ENCODE measurements around the gene SLAMF8.

The SLAMF8 gene

GRCh38 chr1:159857889-159858288, 31.2 kb downstream of the SLAMF8 start:
- no peak for TF ChIP-seq SUZ12 (IDR thresholded peaks at IDR 0.05; ENCODE audit: extremely low read depth, insufficient read depth, insufficient read length)
- TF ChIP-seq ZNF274 (IDR thresholded peaks at IDR 0.05; ENCODE audit: low read depth, low read length): no peak
- no peak for TF ChIP-seq YY1 (IDR thresholded peaks at IDR 0.05; ENCODE audit: insufficient read depth, insufficient read length)
- H3K4me3 ChIP-seq (ENCODE audit: insufficient read length, low read depth): no peak overlapping the region
- peaks cover 8% of the 10 kb centered on the region for H3K36me3 ChIP-seq (ENCODE audit: insufficient read depth, insufficient read length, low read length)
- no peak for DNase-seq (ENCODE audit: low read depth, low spot score)
- H3K9ac ChIP-seq (ENCODE audit: insufficient read length, low read depth): no peak overlapping the region
- H3K4me1 ChIP-seq (ENCODE audit: insufficient read depth, insufficient read length): peaks cover 3% of the 10 kb centered on the region
- H3K27me3 ChIP-seq (ENCODE audit: insufficient read depth, insufficient read length): peaks cover 37% of the 10 kb centered on the region
- H3K9me3 ChIP-seq (ENCODE audit: insufficient read depth, low read length): no peaks in the 10 kb centered on the region

- DNase-seq (ENCODE audit: low read depth, low spot score): no peak
- Histone ChIP-seq H3K9me3 (ENCODE audit: insufficient read depth, low read length) (no peaks in the 10 kb centered on the region), H3K4me3 (ENCODE audit: insufficient read length, low read depth) (no peak overlapping the region), H3K9ac (ENCODE audit: insufficient read length, low read depth) (no peak overlapping the region), H3K4me1 (ENCODE audit: insufficient read depth, insufficient read length) (peaks cover 3% of the 10 kb centered on the region), H3K27me3 (ENCODE audit: insufficient read depth, insufficient read length) (peaks cover 22% of the 10 kb centered on the region), H3K36me3 (ENCODE audit: insufficient read depth, insufficient read length, low read length) (peaks cover 8% of the 10 kb centered on the region)
- TF ChIP-seq YY1 (IDR thresholded peaks at IDR 0.05; ENCODE audit: insufficient read depth, insufficient read length): no peak
- no peak for TF ChIP-seq ZNF274 (IDR thresholded peaks at IDR 0.05; ENCODE audit: low read depth, low read length)
- no peak for TF ChIP-seq SUZ12 (IDR thresholded peaks at IDR 0.05; ENCODE audit: extremely low read depth, insufficient read depth, insufficient read length)
These were observed 33.2 kb downstream of the SLAMF8 start for GRCh38 chr1:159859767-159860322.

- no peak for DNase-seq (ENCODE audit: low read depth, low spot score)
- no peaks in the 10 kb centered on the region for H3K9me3 ChIP-seq (ENCODE audit: insufficient read depth, low read length)
- peaks cover 3% of the 10 kb centered on the region for H3K4me1 ChIP-seq (ENCODE audit: insufficient read depth, insufficient read length)
- H3K36me3 ChIP-seq (ENCODE audit: insufficient read depth, insufficient read length, low read length): peaks cover 8% of the 10 kb centered on the region
- H3K9ac ChIP-seq (ENCODE audit: insufficient read length, low read depth): no peak overlapping the region
- H3K27me3 ChIP-seq (ENCODE audit: insufficient read depth, insufficient read length): peaks cover 16% of the 10 kb centered on the region
- TF ChIP-seq ZNF274 (IDR thresholded peaks at IDR 0.05; ENCODE audit: low read depth, low read length): no peak
- TF ChIP-seq YY1 (IDR thresholded peaks at IDR 0.05; ENCODE audit: insufficient read depth, insufficient read length): no peak
- TF ChIP-seq SUZ12 (IDR thresholded peaks at IDR 0.05; ENCODE audit: extremely low read depth, insufficient read depth, insufficient read length): no peak
- H3K4me3 ChIP-seq (ENCODE audit: insufficient read length, low read depth): no peak overlapping the region
These were observed 33.8 kb downstream of the SLAMF8 start for GRCh38 chr1:159860456-159860855.

GRCh38 chr1:159861218-159861617, 34.5 kb downstream of the SLAMF8 start:
- Histone ChIP-seq H3K36me3 (ENCODE audit: insufficient read depth, insufficient read length, low read length) (peaks cover 8% of the 10 kb centered on the region), H3K4me1 (ENCODE audit: insufficient read depth, insufficient read length) (peaks cover 3% of the 10 kb centered on the region), H3K9me3 (ENCODE audit: insufficient read depth, low read length) (no peaks in the 10 kb centered on the region), H3K4me3 (ENCODE audit: insufficient read length, low read depth) (no peak overlapping the region), H3K27me3 (ENCODE audit: insufficient read depth, insufficient read length) (peaks cover 8% of the 10 kb centered on the region), H3K9ac (ENCODE audit: insufficient read length, low read depth) (no peak overlapping the region)
- TF ChIP-seq ZNF274 (IDR thresholded peaks at IDR 0.05; ENCODE audit: low read depth, low read length): no peak
- no peak for TF ChIP-seq YY1 (IDR thresholded peaks at IDR 0.05; ENCODE audit: insufficient read depth, insufficient read length)
- no peak for TF ChIP-seq SUZ12 (IDR thresholded peaks at IDR 0.05; ENCODE audit: extremely low read depth, insufficient read depth, insufficient read length)
- DNase-seq (ENCODE audit: low read depth, low spot score): no peak

DNA sequence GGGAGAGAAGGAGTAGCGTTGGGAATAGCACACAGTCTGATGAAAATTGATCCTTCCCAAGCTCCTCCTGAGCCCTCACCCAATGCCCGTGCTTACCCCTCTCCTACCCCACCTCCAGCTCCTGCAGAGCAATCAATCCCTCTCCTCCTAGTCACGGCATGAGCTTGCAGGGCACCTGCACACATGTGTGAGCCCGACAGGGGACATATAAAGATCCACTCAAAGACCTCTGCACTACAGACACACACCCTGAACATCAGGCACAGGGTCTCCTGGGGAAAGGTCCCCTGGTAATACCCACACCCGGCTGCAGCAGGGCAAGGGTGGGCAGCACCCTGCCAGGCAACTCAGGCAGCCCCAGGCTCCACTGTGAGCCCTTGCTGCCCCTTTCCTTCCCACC, 35.4 kb downstream of the SLAMF8 start:
- TF ChIP-seq YY1 (IDR thresholded peaks at IDR 0.05; ENCODE audit: insufficient read depth, insufficient read length) (no peak), SUZ12 (IDR thresholded peaks at IDR 0.05; ENCODE audit: extremely low read depth, insufficient read depth, insufficient read length) (no peak), ZNF274 (IDR thresholded peaks at IDR 0.05; ENCODE audit: low read depth, low read length) (no peak)
- H3K9me3 ChIP-seq (ENCODE audit: insufficient read depth, low read length): no peaks in the 10 kb centered on the region
- no peak overlapping the region for H3K9ac ChIP-seq (ENCODE audit: insufficient read length, low read depth)
- H3K4me1 ChIP-seq (ENCODE audit: insufficient read depth, insufficient read length): peaks cover 3% of the 10 kb centered on the region
- H3K4me3 ChIP-seq (ENCODE audit: insufficient read length, low read depth): no peak overlapping the region
- DNase-seq (ENCODE audit: low read depth, low spot score): no peak
- H3K36me3 ChIP-seq (ENCODE audit: insufficient read depth, insufficient read length, low read length): peaks cover 3% of the 10 kb centered on the region
- peaks cover 1% of the 10 kb centered on the region for H3K27me3 ChIP-seq (ENCODE audit: insufficient read depth, insufficient read length)

DNA sequence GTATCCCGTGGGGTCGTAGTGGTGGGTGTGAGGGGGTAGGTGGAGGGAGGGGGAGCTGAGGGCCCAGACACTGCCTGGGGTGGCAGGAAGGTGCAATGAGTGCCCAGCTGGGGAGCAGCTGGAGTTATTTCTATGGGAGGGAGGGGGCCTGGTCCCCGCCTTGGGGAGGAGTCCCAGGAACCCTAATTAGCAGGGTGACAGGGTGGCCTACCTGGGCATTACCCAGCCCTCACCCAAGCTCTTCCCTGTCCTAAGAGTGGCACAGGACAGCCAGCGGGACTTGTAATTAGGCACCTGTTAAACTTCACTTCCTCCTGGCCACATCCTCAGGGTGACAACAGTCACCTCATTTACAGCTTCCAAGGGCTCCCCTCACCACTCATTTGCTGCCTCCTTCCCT, 35.9 kb downstream of the SLAMF8 start, which contains the start of gene VSIG8:
Gene VSIG8 (minus strand): TSS at position 101 of the 400 bp plus-strand sequence. CDS start 136 bp downstream, outside the sequence.
- TF ChIP-seq SUZ12 (IDR thresholded peaks at IDR 0.05; ENCODE audit: extremely low read depth, insufficient read depth, insufficient read length): no peak
- TF ChIP-seq YY1 (IDR thresholded peaks at IDR 0.05; ENCODE audit: insufficient read depth, insufficient read length): no peak
- no peak for TF ChIP-seq ZNF274 (IDR thresholded peaks at IDR 0.05; ENCODE audit: low read depth, low read length)
- Histone ChIP-seq H3K9ac (ENCODE audit: insufficient read length, low read depth) (no peak within 1 kb of the TSS), H3K27me3 (ENCODE audit: insufficient read depth, insufficient read length) (no peaks in the 10 kb centered on the region), H3K9me3 (ENCODE audit: insufficient read depth, low read length) (no peaks in the 10 kb centered on the region), H3K4me1 (ENCODE audit: insufficient read depth, insufficient read length) (peaks cover 3% of the 10 kb centered on the region), H3K36me3 (ENCODE audit: insufficient read depth, insufficient read length, low read length) (peaks cover 3% of the 10 kb centered on the region), H3K4me3 (ENCODE audit: insufficient read length, low read depth) (no peak within 1 kb of the TSS)
- DNase-seq (ENCODE audit: low read depth, low spot score): no peak

- Histone ChIP-seq H3K9me3 (ENCODE audit: insufficient read depth, low read length) (no peaks in the 10 kb centered on the region), H3K4me1 (ENCODE audit: insufficient read depth, insufficient read length) (peaks cover 10% of the 10 kb centered on the region), H3K4me3 (ENCODE audit: insufficient read length, low read depth) (no peak overlapping the region), H3K36me3 (ENCODE audit: insufficient read depth, insufficient read length, low read length) (no peaks in the 10 kb centered on the region), H3K27me3 (ENCODE audit: insufficient read depth, insufficient read length) (no peaks in the 10 kb centered on the region), H3K9ac (ENCODE audit: insufficient read length, low read depth) (no peak overlapping the region)
- no peak for DNase-seq (ENCODE audit: low read depth, low spot score)
- TF ChIP-seq ZNF274 (IDR thresholded peaks at IDR 0.05; ENCODE audit: low read depth, low read length) (no peak), YY1 (IDR thresholded peaks at IDR 0.05; ENCODE audit: insufficient read depth, insufficient read length) (no peak), SUZ12 (IDR thresholded peaks at IDR 0.05; ENCODE audit: extremely low read depth, insufficient read depth, insufficient read length) (no peak)
These were observed 37.6 kb downstream of the SLAMF8 start for GRCh38 chr1:159864262-159864661.

Measured in NT2/D1 (cell line).